ENCODE data around the gene IFI27L2. TPM values are rescaled to one million over a fixed set of nuclear protein-coding genes. Genes with fewer than 3 reads are reported as not detected.

Gene IFI27L2
- total and polyA plus RNA-seq, 2 of the 8 experiments (the other 6 are each of a cell fraction or from before 2014, with no cell fraction given) = 14.0 to 69.6 TPM

DNA sequence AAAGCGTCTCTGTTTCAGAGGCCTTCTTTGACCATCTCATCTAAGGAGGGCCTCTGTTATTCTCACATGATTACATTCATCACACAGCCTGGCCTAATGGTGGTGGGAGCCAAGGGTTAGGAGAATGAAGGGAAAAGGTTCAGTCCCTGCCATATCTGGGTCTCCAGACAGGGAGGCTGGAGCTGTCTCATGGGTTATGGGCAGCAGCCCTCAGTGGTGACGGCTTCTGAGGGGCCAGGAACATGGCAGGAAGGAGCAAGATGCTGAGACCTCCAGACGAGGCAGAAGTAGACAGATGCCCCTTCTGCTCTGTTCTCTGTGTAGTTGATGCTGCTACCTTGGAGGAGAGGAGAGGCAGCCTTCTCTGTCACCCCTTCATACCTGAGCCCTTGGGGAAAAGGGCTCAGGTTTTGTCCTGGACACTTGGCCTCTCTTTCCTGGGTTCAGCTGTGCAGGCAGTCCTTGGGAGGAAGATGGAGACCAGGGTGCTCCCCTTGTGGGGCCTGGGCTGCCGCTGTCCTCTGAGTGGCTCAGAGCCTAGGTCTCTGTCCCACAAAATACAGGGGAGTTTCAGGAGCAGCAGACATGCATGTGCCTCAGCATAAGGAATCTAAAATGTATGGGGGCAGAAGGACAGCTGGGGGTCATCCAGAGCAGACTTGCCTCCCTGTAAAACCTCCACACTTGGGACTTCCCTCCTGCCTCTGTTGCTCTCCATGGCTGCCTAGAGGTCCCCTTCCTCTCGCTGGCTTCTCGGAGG, 3.6 kb downstream of the IFI27L2 start:
- Histone ChIP-seq H3K27me3 (replicated peaks in 1 of 4; ENCODE audit: control insufficient read depth in 3 of 4, extremely low read depth in 1 of 4, insufficient read depth in 3 of 4, low read length in 3 of 4) (peaks cover 0 to 2% (median 0%) of the 10 kb centered on the region in 4 experiments; a peak in 2 of 7 replicates), H2BK120ac (replicated peaks; ENCODE audit: low read depth, low read length) (no peak overlapping the region), H3K18ac (ENCODE audit: extremely low read depth, low read length) (no peak overlapping the region), H2BK12ac (ENCODE audit: low read depth, low read length) (0 out of 2 replicates have a peak overlapping the region, but pooled peaks have one; percentile 9), H3K23me2 (ENCODE audit: low read depth, low read length) (peaks cover 9% of the 10 kb centered on the region; the same call in 1 of the 2 replicates), H4K20me1 (replicated peaks in 1 of 2; ENCODE audit: control insufficient read depth in 1 of 2, insufficient read depth in 2 of 2, low read length in 2 of 2) (no peaks in the 10 kb centered on the region), H3K27ac (ENCODE audit: low read depth, low read length) (no peak overlapping the region), H3K4me2 (ENCODE audit: insufficient read depth in 1 of 2, low read depth in 2 of 2, low read length in 2 of 2) (no peak overlapping the region), H2AK5ac (ENCODE audit: low read depth, low read length) (no peak overlapping the region), H4K91ac (replicated peaks; ENCODE audit: insufficient read length, low read length) (no peak overlapping the region), H3K9me3 (ENCODE audit: insufficient read depth in 2 of 2, low read depth in 1 of 2, low read length in 1 of 2) (no peaks in the 10 kb centered on the region), H3K79me2 (ENCODE audit: control insufficient read depth in 1 of 2, insufficient read depth in 2 of 2, low read length in 2 of 2) (no peaks in the 10 kb centered on the region), H2BK5ac (ENCODE audit: low read depth, low read length) (no peak overlapping the region), H3K4me3 (ENCODE audit: extremely low read depth in 1 of 4, insufficient read depth in 2 of 4, low read depth in 3 of 4, low read length in 4 of 4) (no peak overlapping the region), H3K23ac (ENCODE audit: insufficient read length) (no peak overlapping the region), H3K56ac (replicated peaks; ENCODE audit: insufficient read length, low read depth, low read length) (no peak overlapping the region), H4K5ac (ENCODE audit: insufficient read length, low read depth, low read length) (no peak overlapping the region), H2BK20ac (ENCODE audit: low read length) (no peak overlapping the region), H3K14ac (ENCODE audit: insufficient read length) (no peak overlapping the region), H3K79me1 (ENCODE audit: low read depth, low read length) (no peaks in the 10 kb centered on the region), H2BK15ac (ENCODE audit: low read length) (no peak overlapping the region), H3K4ac (replicated peaks; ENCODE audit: insufficient read length, low read depth, low read length) (no peak overlapping the region), H3K4me1 (replicated peaks in 1 of 4; ENCODE audit: control insufficient read depth in 3 of 4, insufficient read depth in 4 of 4, low read length in 3 of 4) (peaks cover 0 to 4% (median 2%) of the 10 kb centered on the region in 4 experiments; a peak in 3 of 7 replicates), H3K9ac (replicated peaks in 1 of 4; ENCODE audit: extremely low read depth in 1 of 4, low read depth in 3 of 4, low read length in 3 of 4) (no peak overlapping the region), H4K8ac (ENCODE audit: extremely low read depth, insufficient read depth, low read length) (no peak overlapping the region), H2AFZ (ENCODE audit: low read length) (no peak overlapping the region), H3K36me3 (ENCODE audit: control insufficient read depth in 2 of 4, insufficient read depth in 4 of 4, low read length in 3 of 4) (no peaks in the 10 kb centered on the region)
- FAIRE-seq = no peak
- POLR2A ChIA-PET (ENCODE audit: partially characterized antibody) = no interaction called here
- CTCF ChIA-PET (ENCODE audit: partially characterized antibody) = interaction anchor here (0.6 to 2.2 kb wide), 3 partner anchors 12 to 179 kb away, joined by 3 to 12 read pairs (median 6); no protein-coding TSS in a partner anchor
- 87% methylated on average over 6 of the region's 6 CpGs; no CpG with 5 or more reads in 1 of the 2 experiments for WGBS, 2 experiments (ENCODE audit: extremely low coverage in 1 of 2, insufficient coverage in 1 of 2, insufficient read length in 1 of 2, insufficient replicate concordance in 2 of 2, low coverage in 1 of 2, low lambda C conversion rate in 2 of 2, missing lambda C conversion rate in 1 of 2)
- DNase-seq (ENCODE audit: low read depth in 1 of 2, low spot score in 2 of 2) = peak in 1 of 2 experiments; percentile 22
- TF ChIP-seq YY1 (IDR thresholded peaks at IDR 0.05; ENCODE audit: low read depth, low read length) (no peak), SUZ12 (IDR thresholded peaks at IDR 0.05; ENCODE audit: low read length) (no peak), KDM1A (IDR thresholded peaks at IDR 0.05; ENCODE audit: borderline replicate concordance, low read length) (no peak), SP4 (IDR thresholded peaks at IDR 0.05; ENCODE audit: low read length) (no peak), GTF2F1 (IDR thresholded peaks at IDR 0.05; ENCODE audit: borderline replicate concordance, low read depth, low read length) (no peak), CBX5 (IDR thresholded peaks at IDR 0.05; ENCODE audit: low read depth, low read length) (no peak), TCF12 (IDR thresholded peaks at IDR 0.05; ENCODE audit: low read depth, low read length) (no peak), RXRA (IDR thresholded peaks at IDR 0.05; ENCODE audit: insufficient read depth, low read depth, low read length) (no peak), CEBPB (IDR thresholded peaks at IDR 0.05; ENCODE audit: low read depth, low read length) (no peak), BACH1 (IDR thresholded peaks at IDR 0.05; ENCODE audit: low read length) (no peak), FOSL1 (IDR thresholded peaks at IDR 0.05; ENCODE audit: insufficient read depth, low read depth, low read length) (no peak), KDM5A (IDR thresholded peaks at IDR 0.05; ENCODE audit: low read length) (no peak), RBBP5 (IDR thresholded peaks at IDR 0.05; ENCODE audit: borderline replicate concordance, low read depth, low read length) (no peak), POU5F1 (IDR thresholded peaks at IDR 0.05; ENCODE audit: low read depth, low read length) (no peak)
